H1 (cell line): ENCODE data around the gene CHSY3. TPM values are rescaled to one million over a fixed set of nuclear protein-coding genes. Genes with fewer than 3 reads are reported as not detected.

Experiments used
- CTCF ChIA-PET: fragments of 300-600 bp; sonication (Branson Sonifier 250); formaldehyde crosslinking; loops from one replicate; lab custom pipeline; 2021; ENCODE audit not compliant: partially characterized antibody; lab: Charles Lee
- POLR2A ChIA-PET: fragments of 300-600 bp; sonication (Branson Sonifier 250); formaldehyde crosslinking; loops from one replicate; lab custom pipeline; 2021; ENCODE audit warnings: inconsistent platforms; ENCODE audit not compliant: partially characterized antibody; lab: Charles Lee
- DNase-seq, 2 experiments: peaks; one replicate each; pipeline versions ENCODE4 v3.0.0 to v3.0.0-alpha.2; 2010 to 2022; ENCODE audit warnings: low spot score in 2 of 2, low read depth in 1 of 2, mixed read lengths in 1 of 2
- FAIRE-seq: peaks from 2 replicates; lab custom pipeline; 2011; peaks lifted over from hg19 to GRCh38; lab: Jason Lieb, UNC
- H2AFZ ChIP-seq: 2 replicates; pipeline ENCODE4 v1.8.1; 2012; ENCODE audit warnings: low read length, inconsistent platforms
- H2AK5ac ChIP-seq: 2 replicates; pipeline ENCODE4 v1.6.1; 2013; ENCODE audit warnings: low read depth, low read length
- H2BK120ac ChIP-seq: replicated peaks from 2 replicates; pipeline ENCODE3; 2013; ENCODE audit warnings: low read depth, low read length, inconsistent platforms
- H2BK12ac ChIP-seq: 2 replicates; pipeline ENCODE4 v1.6.1; 2013; ENCODE audit warnings: low read depth, low read length
- H2BK15ac ChIP-seq: 2 replicates; pipeline ENCODE4 v1.6.1; 2013; ENCODE audit warnings: low read length
- H2BK20ac ChIP-seq: 2 replicates; pipeline ENCODE4 v1.6.1; 2013; ENCODE audit warnings: low read length
- H2BK5ac ChIP-seq: 2 replicates; pipeline ENCODE4 v1.6.1; 2013; ENCODE audit warnings: low read depth, low read length
- H3K14ac ChIP-seq: 2 replicates; pipeline ENCODE4 v1.6.1; 2013; ENCODE audit warnings: inconsistent platforms; ENCODE audit not compliant: insufficient read length
- H3K18ac ChIP-seq: 2 replicates; pipeline ENCODE4 v1.6.1; 2013; ENCODE audit warnings: low read length; ENCODE audit errors: extremely low read depth
- H3K23ac ChIP-seq: 2 replicates; pipeline ENCODE4 v1.6.1; 2013; ENCODE audit warnings: inconsistent platforms; ENCODE audit not compliant: insufficient read length
- H3K23me2 ChIP-seq: 2 replicates; pipeline ENCODE4 v1.6.1; 2013; ENCODE audit warnings: low read depth, low read length
- H3K27ac ChIP-seq: 2 replicates; pipeline ENCODE4 v1.6.1; 2011; ENCODE audit warnings: low read depth, low read length, inconsistent platforms
- H3K27me3 ChIP-seq, 4 experiments: replicated peaks in 1 of 4; 1 replicate in 1 of 4; 2 replicates in 3 of 4; pipeline versions ENCODE4 v1.6.1 to v1.8.1; 2011 to 2013; ENCODE audit warnings: low read length in 3 of 4, mild to moderate bottlenecking in 3 of 4, inconsistent platforms in 2 of 4, mixed read lengths in 2 of 4, moderate library complexity in 1 of 4; ENCODE audit not compliant: control insufficient read depth in 3 of 4, insufficient read depth in 3 of 4; ENCODE audit errors: extremely low read depth in 1 of 4
- H3K36me3 ChIP-seq, 4 experiments: 2 replicates each; pipeline versions ENCODE4 v1.6.1 to v1.8.1; 2011 to 2013; ENCODE audit warnings: mild to moderate bottlenecking in 4 of 4, low read length in 3 of 4, moderate library complexity in 2 of 4, control low read depth in 1 of 4, inconsistent platforms in 1 of 4; ENCODE audit not compliant: insufficient read depth in 4 of 4, control insufficient read depth in 2 of 4
- H3K4ac ChIP-seq: replicated peaks from 2 replicates; pipeline ENCODE3; 2013; ENCODE audit warnings: low read length, low read depth, mixed read lengths, inconsistent platforms; ENCODE audit not compliant: insufficient read length
- H3K4me1 ChIP-seq, 4 experiments: replicated peaks in 1 of 4; 1 replicate in 1 of 4; 2 replicates in 3 of 4; pipeline versions ENCODE4 v1.6.1 to v1.8.1; 2011 to 2013; ENCODE audit warnings: low read length in 3 of 4, inconsistent platforms in 2 of 4, mixed read lengths in 1 of 4; ENCODE audit not compliant: insufficient read depth in 4 of 4, control insufficient read depth in 3 of 4
- H3K4me2 ChIP-seq, 2 experiments: 2 replicates each; pipeline versions ENCODE4 v1.6.1 to v1.8.1; 2011 to 2013; ENCODE audit warnings: low read depth in 2 of 2, low read length in 2 of 2, control low read depth in 1 of 2, inconsistent platforms in 1 of 2, mild to moderate bottlenecking in 1 of 2; ENCODE audit not compliant: insufficient read depth in 1 of 2
- H3K4me3 ChIP-seq, 4 experiments: fragments of 200-600, 300-600 bp in 1 of 4; sonication (generic), shearing (Covaris generic), sonication (Bioruptor Twin) in 1 of 4; 2 replicates each; pipeline versions ENCODE4 v1.5.1 to v1.8.1; 2011 to 2016; ENCODE audit warnings: low read length in 4 of 4, low read depth in 3 of 4, control low read depth in 2 of 4, inconsistent platforms in 2 of 4, mild to moderate bottlenecking in 2 of 4, mixed read lengths in 1 of 4, moderate library complexity in 1 of 4; ENCODE audit not compliant: insufficient read depth in 2 of 4; ENCODE audit errors: extremely low read depth in 1 of 4
- H3K56ac ChIP-seq: replicated peaks from 2 replicates; pipeline ENCODE3; 2013; ENCODE audit warnings: low read depth, mild to moderate bottlenecking, mixed read lengths, low read length, inconsistent platforms; ENCODE audit not compliant: insufficient read length
- H3K79me1 ChIP-seq: 2 replicates; pipeline ENCODE4 v1.6.1; 2013; ENCODE audit warnings: low read depth, low read length, control low read depth
- H3K79me2 ChIP-seq, 2 experiments: 2 replicates each; pipeline versions ENCODE4 v1.6.1 to v1.8.1; 2012 to 2013; ENCODE audit warnings: low read length in 2 of 2, mild to moderate bottlenecking in 2 of 2, inconsistent platforms in 1 of 2; ENCODE audit not compliant: insufficient read depth in 2 of 2, control insufficient read depth in 1 of 2
- H3K9ac ChIP-seq, 4 experiments: replicated peaks in 1 of 4; 1 replicate in 1 of 4; 2 replicates in 3 of 4; pipeline versions ENCODE4 v1.6.1 to v1.8.1; 2011 to 2013; ENCODE audit warnings: low read depth in 3 of 4, low read length in 3 of 4, control low read depth in 2 of 4, mild to moderate bottlenecking in 2 of 4, moderate library complexity in 2 of 4, inconsistent platforms in 1 of 4; ENCODE audit errors: extremely low read depth in 1 of 4
- H3K9me3 ChIP-seq, 2 experiments: 2 replicates each; pipeline versions ENCODE4 v1.6.1 to v1.8.1; 2012 to 2013; ENCODE audit warnings: mild to moderate bottlenecking in 2 of 2, moderate library complexity in 2 of 2, control low read depth in 1 of 2, inconsistent platforms in 1 of 2, low read depth in 1 of 2, low read length in 1 of 2, mixed read lengths in 1 of 2; ENCODE audit not compliant: insufficient read depth in 2 of 2
- H4K20me1 ChIP-seq, 2 experiments: replicated peaks in 1 of 2; 2 replicates each; pipeline versions ENCODE3 to v1.8.1; 2011 to 2013; ENCODE audit warnings: inconsistent platforms in 2 of 2, low read length in 2 of 2, mild to moderate bottlenecking in 1 of 2; ENCODE audit not compliant: insufficient read depth in 2 of 2, control insufficient read depth in 1 of 2
- H4K5ac ChIP-seq: 2 replicates; pipeline ENCODE4 v1.6.1; 2013; ENCODE audit warnings: low read length, low read depth, mixed read lengths, inconsistent platforms; ENCODE audit not compliant: insufficient read length
- H4K8ac ChIP-seq: 2 replicates; pipeline ENCODE4 v1.8.0; 2013; ENCODE audit warnings: mild to moderate bottlenecking, moderate library complexity, low read length, inconsistent platforms; ENCODE audit not compliant: insufficient read depth; ENCODE audit errors: extremely low read depth
- H4K91ac ChIP-seq: replicated peaks from 2 replicates; pipeline ENCODE3; 2013; ENCODE audit warnings: low read length, mixed read lengths, inconsistent platforms; ENCODE audit not compliant: insufficient read length
- BRCA1 ChIP-seq: IDR thresholded peaks from 2 replicates; pipeline ENCODE4 v1.6.1; 2012; ENCODE audit warnings: low read depth, low read length, improper control_type of control experiment
- CREB1 ChIP-seq: IDR thresholded peaks from 2 replicates; pipeline ENCODE4 v1.6.1; 2012; ENCODE audit warnings: inconsistent platforms
- CTBP2 ChIP-seq: IDR thresholded peaks from 2 replicates; pipeline ENCODE4 v1.7.0; 2011; ENCODE audit warnings: borderline replicate concordance, mild to moderate bottlenecking, moderate library complexity, mixed read lengths, low read length; ENCODE audit not compliant: insufficient read depth, insufficient read length
- FOSL1 ChIP-seq: IDR thresholded peaks from 2 replicates; pipeline ENCODE4 v1.6.1; 2011; ENCODE audit warnings: mild to moderate bottlenecking, low read depth, low read length, moderate library complexity; ENCODE audit not compliant: insufficient read depth
- GABPA ChIP-seq: IDR thresholded peaks from 2 replicates; pipeline ENCODE4 v1.6.1; 2011; ENCODE audit warnings: mild to moderate bottlenecking, low read length, moderate library complexity, borderline replicate concordance; ENCODE audit not compliant: insufficient read depth
- HDAC2 ChIP-seq, 2 experiments: fragments of 300-600 bp in 1 of 2; sonication (generic) in 1 of 2; IDR thresholded peaks; 2 replicates each; pipeline ENCODE4 v1.6.1; 2011 to 2012; ENCODE audit warnings: low read depth in 2 of 2, low read length in 2 of 2, mild to moderate bottlenecking in 2 of 2, moderate library complexity in 2 of 2, borderline replicate concordance in 1 of 2, inconsistent platforms in 1 of 2
- KDM4A ChIP-seq: IDR thresholded peaks from one replicate; pipeline ENCODE4 v1.7.1; 2012; ENCODE audit warnings: low read depth, mild to moderate bottlenecking, moderate library complexity, low read length, inconsistent platforms; ENCODE audit not compliant: severe bottlenecking
- MAFK ChIP-seq: IDR thresholded peaks from 2 replicates; pipeline ENCODE4 v1.6.1; 2012; ENCODE audit warnings: low read depth, mild to moderate bottlenecking, improper control_type of control experiment, low read length
- POLR2A ChIP-seq, 2 experiments: IDR thresholded peaks; 1 replicate in 1 of 2; 2 replicates in 1 of 2; pipeline ENCODE4 v1.6.1; 2011; ENCODE audit warnings: low read depth in 2 of 2, low read length in 2 of 2, mild to moderate bottlenecking in 2 of 2; ENCODE audit errors: control extremely low read depth in 1 of 2
- RXRA ChIP-seq: IDR thresholded peaks from 2 replicates; pipeline ENCODE4 v1.6.1; 2011; ENCODE audit warnings: low read depth, mild to moderate bottlenecking, low read length, moderate library complexity; ENCODE audit not compliant: insufficient read depth
- ZNF274 ChIP-seq: IDR thresholded peaks from 2 replicates; pipeline ENCODE4 v1.7.0; 2012; ENCODE audit warnings: low read length, borderline replicate concordance; ENCODE audit errors: extremely low read depth
- WGBS, 2 experiments: shearing (Covaris generic) in 1 of 2; methylation state at CpG; one replicate each; pipeline versions ENCODE4 v1.1.6 to v1.1.7; 2013 to 2015; ENCODE audit warnings: low lambda C conversion rate in 2 of 2, mixed read lengths in 2 of 2, inconsistent platforms in 1 of 2, low coverage in 1 of 2, missing lambda C conversion rate in 1 of 2; ENCODE audit not compliant: insufficient replicate concordance in 2 of 2, insufficient coverage in 1 of 2, insufficient read length in 1 of 2; ENCODE audit errors: extremely low coverage in 1 of 2, missing lambda C conversion rate in 1 of 2; 5-methylcytosine and 5-hydroxymethylcytosine counted together
- polyA plus RNA-seq, 7 experiments: library from polyadenylated mRNA; depleted of rRNA in 3 of 7; stranded (reverse) in 5 of 7; unstranded in 2 of 7; fragments of >200 nt in 5 of 7; fragments of 200-250 nt in 2 of 7; gene quantifications; 1 replicate in 5 of 7; 2 replicates in 1 of 7; 4 replicates in 1 of 7; pipeline versions ENCODE4 v1.2.1 to v1.2.3, GENCODE V29; 2011 to 2013; ENCODE audit warnings: missing spikeins in 2 of 7, mixed read lengths in 2 of 7
- total RNA-seq: library from RNA; stranded (reverse); fragmentation: NEBNext Ultra II Directional; extraction: Animal tissue kit (Norgen Biotek cat#: 25700); gene quantifications from 2 replicates; pipeline ENCODE4 v1.2.1, GENCODE V29; 2021

Gene CHSY3
- total and polyA plus RNA-seq, 2 of the 8 experiments (the other 6 are each of a cell fraction or from before 2014, with no cell fraction given), result 0.24 to 1.8 TPM

DNA sequence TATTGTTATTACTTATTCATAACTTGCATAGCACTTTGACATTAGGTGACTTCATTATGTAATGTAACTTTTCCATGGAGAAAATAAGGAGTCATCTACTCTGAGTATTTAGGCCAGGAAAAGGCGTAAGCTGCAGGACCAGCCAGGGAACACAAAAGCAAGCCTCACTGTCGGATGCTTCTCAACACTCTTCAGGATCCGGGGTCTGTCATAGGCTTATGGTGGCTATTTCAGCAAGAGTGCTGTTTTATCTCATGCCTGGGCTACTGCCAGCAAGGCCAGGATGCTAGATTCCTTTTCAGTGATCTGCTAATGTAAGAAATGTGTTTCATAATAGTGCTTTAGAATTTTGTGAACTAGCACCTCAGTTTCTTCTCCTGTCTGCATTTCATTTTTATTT is 162.4 kb downstream of the CHSY3 start:
- Histone ChIP-seq H2BK5ac (no peak overlapping the region), H3K79me1 (no peaks in the 10 kb centered on the region), H4K8ac (no peak overlapping the region), H2AK5ac (no peak overlapping the region), H3K4me3 (no peak overlapping the region), H3K9ac (no peak overlapping the region), H2BK15ac (no peak overlapping the region), H3K27me3 (peaks cover 0 to 1% (median 0%) of the 10 kb centered on the region in 4 experiments; a peak in 1 of 7 replicates), H3K14ac (no peak overlapping the region), H2BK12ac (no peak overlapping the region), H2BK20ac (no peak overlapping the region), H4K20me1 (no peaks in the 10 kb centered on the region), H4K91ac (no peak overlapping the region), H3K4me1 (no peaks in the 10 kb centered on the region), H3K23ac (no peak overlapping the region), H3K23me2 (no peaks in the 10 kb centered on the region; the same call in 1 of the 2 replicates), H3K36me3 (no peaks in the 10 kb centered on the region), H2AFZ (no peak overlapping the region), H3K79me2 (no peaks in the 10 kb centered on the region)
- FAIRE-seq (no peak), DNase-seq (no peak)
- WGBS, 2 experiments, result 83% methylated on average over 3 of the region's 3 CpGs; no CpG with 5 or more reads in 1 of the 2 experiments
- CTCF ChIA-PET, result no interaction called here
- TF ChIP-seq POLR2A (IDR thresholded peaks at IDR 0.05; ENCODE audit: control extremely low read depth in 1 of 2, low read depth in 2 of 2, low read length in 2 of 2) (no peak), RXRA (no peak), CTBP2 (no peak), FOSL1 (no peak), MAFK (no peak), BRCA1 (no peak), GABPA (no peak), HDAC2 (IDR thresholded peaks at IDR 0.05; ENCODE audit: borderline replicate concordance in 1 of 2, low read depth in 2 of 2, low read length in 2 of 2) (no peak), ZNF274 (no peak), KDM4A (no peak), CREB1 (no peak)
- TF ChIP-seq, all 59 proteins: peak for 0
- H3K9me3 ChIP-seq, result no peaks in the 10 kb centered on the region
- POLR2A ChIA-PET, result no interaction called here
- no peak overlapping the region for H3K56ac ChIP-seq
- H4K5ac ChIP-seq, result no peak overlapping the region
- no peak overlapping the region for H2BK120ac ChIP-seq
- no peak overlapping the region for H3K18ac ChIP-seq
- H3K4ac ChIP-seq, result no peak overlapping the region
- no peak overlapping the region for H3K4me2 ChIP-seq
- H3K27ac ChIP-seq, result no peak overlapping the region
